GM20431 (cell line): ENCODE data around the gene ADPRM.

Experiments
- in situ Hi-C: fragments of 300-500 bp; cut with MseI, MboI; formaldehyde crosslinking; loops from one replicate; pipeline ENCODE4 v1.15.0; 2020; ENCODE audit warnings: low sequenced_read_pairs; ENCODE audit not compliant: unreplicated experiment

Gene ADPRM, protein sequence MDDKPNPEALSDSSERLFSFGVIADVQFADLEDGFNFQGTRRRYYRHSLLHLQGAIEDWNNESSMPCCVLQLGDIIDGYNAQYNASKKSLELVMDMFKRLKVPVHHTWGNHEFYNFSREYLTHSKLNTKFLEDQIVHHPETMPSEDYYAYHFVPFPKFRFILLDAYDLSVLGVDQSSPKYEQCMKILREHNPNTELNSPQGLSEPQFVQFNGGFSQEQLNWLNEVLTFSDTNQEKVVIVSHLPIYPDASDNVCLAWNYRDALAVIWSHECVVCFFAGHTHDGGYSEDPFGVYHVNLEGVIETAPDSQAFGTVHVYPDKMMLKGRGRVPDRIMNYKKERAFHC

DNA sequence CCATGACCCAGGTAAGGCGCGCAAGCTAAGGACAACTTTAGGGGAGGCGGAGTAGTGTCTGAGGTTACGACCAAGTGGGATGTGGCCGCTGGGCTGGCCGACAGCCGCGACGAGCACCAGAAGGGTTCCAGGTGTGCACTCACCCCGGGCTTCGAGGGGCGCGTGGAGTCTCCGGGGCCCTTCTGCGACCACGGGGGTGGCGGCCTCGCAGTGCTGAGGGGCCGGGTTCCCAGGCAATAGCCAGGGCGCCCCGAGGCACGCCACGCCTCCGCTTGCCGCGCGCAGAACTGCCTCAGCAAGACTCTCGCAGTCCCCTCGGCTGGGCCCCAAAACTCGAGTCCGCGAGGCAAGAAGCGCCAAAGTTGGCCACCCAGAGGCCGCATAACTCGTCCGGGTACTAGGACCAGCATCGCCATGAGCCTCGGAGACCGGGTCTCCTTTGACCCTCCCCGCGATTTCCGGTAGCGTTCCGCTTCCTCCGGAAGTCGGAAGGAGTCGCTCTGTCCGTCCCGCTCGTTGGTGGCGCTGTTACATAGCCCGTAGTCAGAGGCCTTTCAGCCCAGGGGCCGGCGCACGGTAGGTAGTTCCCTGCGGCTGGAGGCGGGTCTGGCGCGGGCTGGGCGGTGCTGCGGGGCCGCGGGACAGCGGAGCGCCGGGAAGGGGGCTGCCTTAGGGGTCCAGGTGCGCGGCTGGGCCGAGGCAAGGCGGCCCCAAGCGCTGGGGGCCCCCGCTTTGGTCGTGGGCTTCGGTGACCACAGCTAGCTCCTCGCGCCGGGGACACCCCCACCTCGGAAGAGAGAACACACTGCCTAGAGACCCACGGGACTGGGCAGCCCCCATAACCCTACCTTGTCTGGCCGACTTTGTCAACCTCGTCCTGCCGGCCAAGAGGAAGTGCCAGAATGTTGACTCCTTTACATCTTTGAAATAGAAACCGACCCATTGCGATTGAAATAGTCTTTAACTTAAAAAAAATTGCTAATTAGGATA, at the start of gene ADPRM, which contains the start of gene SCO1:
ADPRM (plus strand) TSS at position 503 of the 990 bp plus-strand sequence. CDS start 7,333 bp downstream, outside the sequence.
SCO1 (minus strand) TSS at position 442 of the 990 bp plus-strand sequence; CDS start at position 416, 26 bp downstream.
- in situ Hi-C loops = no loop called here

DNA sequence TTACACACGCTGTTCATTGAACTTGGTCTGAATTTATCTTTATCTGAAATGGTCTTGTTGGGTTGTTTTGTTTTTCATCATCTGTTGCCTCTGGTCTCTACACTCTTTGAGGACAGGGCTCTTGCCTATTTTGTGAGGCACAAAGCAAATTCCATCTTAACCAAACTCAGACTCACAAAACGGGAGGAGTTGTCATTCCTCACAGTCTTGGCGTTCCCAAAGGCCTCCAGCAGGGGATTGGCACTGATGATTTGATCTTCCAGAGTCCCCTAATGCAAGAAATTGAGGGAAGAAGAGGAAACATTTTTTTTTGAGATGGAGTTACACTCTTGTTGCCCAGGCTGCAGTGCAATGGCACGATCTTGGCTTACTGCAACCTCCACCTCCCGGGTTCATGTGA, 49.0 kb upstream of the ADPRM start:
- in situ Hi-C loops = no loop called here

DNA sequence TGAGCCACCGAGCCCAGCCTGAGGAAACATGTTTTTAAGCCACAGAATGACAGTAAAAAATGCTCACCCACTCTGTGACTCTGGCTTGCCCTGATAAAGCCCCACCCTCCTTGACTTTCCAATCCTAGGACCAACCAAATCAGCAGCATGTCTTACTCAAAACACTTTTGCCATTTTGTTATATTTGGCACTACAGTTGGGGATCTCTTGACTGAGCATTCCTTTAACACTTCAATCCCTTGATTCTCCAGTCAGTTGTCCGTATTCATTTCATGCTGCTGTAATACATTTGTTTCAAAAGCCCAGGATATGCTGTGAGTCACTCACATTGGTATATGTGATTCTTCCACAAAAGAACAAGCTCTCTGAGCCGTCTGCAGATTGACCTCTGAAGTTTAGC, 48.4 kb upstream of the ADPRM start:
- in situ Hi-C loops = no loop called here

DNA sequence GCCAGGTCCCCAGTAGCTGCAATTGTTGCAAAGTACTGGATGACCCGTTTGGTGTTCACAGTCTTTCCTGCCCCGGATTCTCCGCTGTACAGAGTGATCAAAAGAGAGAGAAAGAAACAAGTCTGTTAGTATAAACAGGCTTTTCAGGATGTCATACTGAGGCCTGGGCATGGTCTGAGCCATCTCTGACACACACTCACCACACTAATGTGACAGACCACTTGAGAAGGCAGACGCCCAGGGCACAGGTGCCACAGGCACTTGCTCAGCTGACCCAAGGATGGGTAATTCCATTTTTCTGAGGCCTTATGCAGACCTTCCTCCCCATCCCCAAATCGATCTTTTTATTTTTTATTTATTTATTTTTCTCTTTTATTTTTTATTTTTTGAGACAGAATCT, 47.8 kb upstream of the ADPRM start:
- in situ Hi-C loops = loop anchor here (10.0 kb wide), 1 partner anchor 185 kb away; the partner anchor contains the start of gene PIRT

DNA sequence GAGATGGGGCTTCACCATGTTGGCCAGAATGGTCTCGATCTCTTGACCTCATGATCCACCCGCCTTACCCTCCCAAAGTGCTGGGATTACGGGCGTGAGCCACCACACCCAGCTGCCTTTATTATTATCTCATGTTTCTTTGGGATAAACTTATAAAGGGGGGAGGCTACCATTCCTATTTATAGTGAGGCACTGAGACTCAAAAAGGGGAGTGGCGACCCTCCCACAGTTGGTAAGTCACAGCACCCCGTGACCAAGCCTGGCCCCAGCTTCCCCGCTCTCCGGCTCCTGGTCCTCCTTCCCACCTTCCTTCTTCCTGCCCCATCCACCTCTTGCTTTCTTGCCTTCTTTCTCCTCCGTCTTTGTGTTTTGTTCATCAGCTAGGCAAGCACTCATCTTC, 45.5 kb upstream of the ADPRM start:
- in situ Hi-C loops = loop anchor here (10.0 kb wide), 1 partner anchor 183 kb away; the partner anchor contains the start of gene PIRT

DNA sequence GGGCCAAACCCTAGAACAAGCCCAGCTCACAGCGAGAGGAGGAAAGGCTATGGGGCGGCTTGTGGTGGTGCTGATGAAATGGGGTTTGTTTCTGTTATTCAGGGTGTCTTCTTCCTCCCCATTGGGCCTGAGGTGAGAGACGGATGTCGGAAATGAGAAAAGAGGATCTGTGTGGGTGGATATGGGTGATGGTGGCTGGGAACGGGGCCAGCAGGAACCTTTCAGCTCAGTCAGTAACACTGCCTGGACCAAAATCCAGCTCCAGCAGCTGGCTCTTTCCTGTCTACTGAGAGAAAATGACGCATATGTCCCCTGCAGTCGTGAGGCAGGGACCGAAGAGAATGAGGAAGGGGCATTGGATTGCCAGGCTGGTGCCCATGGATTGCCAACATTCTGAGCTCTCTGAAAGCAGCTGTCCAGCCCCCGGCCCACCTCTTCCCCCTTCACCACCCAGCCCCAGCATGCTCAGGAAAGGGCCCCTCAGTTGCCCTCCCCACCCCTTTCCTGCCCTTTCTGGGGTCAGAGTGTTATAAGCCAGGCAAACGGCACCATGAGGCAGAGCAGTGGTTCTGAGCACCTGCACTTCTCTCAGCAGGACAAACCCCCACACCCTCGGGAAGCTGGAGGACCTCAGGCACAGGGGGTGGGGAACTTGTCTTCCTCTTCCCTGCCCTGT, 44.3 kb upstream of the ADPRM start:
- in situ Hi-C loops = loop anchor here (10.0 kb wide), 1 partner anchor 182 kb away; the partner anchor contains the start of gene PIRT

DNA sequence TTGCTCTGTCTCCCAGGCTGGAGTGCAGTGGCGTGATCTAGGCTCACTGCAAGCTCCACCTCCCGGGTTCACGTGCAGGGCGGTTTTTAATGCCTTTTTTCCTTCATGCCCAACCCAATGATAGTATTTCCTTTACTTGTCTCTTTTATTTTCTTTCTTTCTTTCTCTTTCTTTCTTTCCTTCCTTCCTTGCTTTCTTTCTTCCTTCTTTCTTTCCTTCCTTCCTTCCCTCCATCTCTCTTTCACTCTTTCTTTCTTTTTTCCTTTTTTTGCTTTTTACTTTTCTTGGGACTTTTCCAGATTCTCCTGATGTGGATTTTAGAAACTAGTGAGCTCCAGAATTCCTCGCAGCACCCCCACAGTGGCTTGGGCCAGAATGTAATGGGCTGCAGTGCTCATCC, 43.4 kb upstream of the ADPRM start:
- in situ Hi-C loops = loop anchor here (10.0 kb wide), 1 partner anchor 181 kb away; the partner anchor contains the start of gene PIRT

DNA sequence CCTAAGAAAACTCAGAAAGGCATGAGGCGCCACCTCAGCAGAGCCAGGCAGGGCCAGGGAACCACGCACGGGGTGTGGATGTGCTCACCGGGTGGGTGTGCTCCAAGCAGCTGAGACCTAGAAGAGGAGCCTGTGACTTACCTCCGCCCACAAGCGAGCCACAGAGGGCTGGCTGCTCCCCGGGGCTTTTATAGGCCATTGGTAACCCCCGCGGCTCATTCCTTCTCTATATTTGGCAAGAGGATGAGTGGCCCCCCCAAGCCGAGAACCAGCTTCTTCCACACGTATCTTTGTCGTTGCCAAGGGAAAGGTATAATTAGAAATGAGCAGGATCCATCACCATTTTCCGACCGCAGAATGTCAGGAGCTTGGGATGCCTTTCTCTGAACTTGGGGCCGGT, 40.2 kb upstream of the ADPRM start, which contains the start of gene MYH3:
MYH3 (minus strand) TSS at position 162 of the 400 bp plus-strand sequence. CDS start 2,245 bp downstream, outside the sequence.
- in situ Hi-C loops = loop anchor here (10.0 kb wide), 1 partner anchor 178 kb away; the partner anchor contains the start of gene PIRT

DNA sequence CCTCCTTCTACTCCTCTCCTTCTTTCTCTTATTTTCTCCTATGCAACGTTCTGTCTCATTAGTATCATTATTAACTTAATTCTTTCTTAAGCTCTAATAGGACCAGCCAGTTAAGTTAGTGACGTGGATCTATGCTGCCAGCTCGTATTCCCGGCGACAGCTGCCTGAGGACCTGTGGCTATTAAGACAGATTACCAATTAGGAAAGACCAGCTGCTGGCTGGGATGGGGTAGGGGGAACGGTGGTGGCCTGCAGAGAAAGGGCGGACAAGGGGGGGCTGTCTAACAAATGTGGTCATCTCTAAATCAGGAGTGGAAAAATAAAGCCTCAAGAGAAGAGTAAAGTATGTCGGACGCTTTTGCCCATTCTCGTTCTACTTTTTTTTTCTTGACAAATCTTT, 39.5 kb upstream of the ADPRM start:
- in situ Hi-C loops = loop anchor here (10.0 kb wide), 1 partner anchor 177 kb away; the partner anchor contains the start of gene PIRT

DNA sequence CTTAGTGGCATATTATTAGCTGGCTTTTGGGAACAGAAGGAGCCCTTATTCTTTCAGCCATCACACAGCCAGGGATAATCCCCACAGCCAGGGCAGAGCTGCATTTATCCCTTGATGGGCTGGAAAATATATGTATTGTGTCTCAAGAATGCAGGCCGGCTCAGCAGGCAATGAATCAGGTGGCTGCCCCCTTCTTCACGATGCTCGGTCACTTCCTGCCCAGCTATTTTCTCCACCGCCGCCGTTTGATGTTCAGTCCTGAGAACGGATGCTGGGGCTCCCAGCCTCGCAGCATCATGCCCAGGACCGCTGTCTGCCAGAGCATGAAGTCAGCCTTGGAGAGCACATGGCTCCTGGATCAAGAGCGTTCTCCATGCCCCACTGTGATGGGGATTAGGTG, 36.0 kb upstream of the ADPRM start:
- in situ Hi-C loops = no loop called here

DNA sequence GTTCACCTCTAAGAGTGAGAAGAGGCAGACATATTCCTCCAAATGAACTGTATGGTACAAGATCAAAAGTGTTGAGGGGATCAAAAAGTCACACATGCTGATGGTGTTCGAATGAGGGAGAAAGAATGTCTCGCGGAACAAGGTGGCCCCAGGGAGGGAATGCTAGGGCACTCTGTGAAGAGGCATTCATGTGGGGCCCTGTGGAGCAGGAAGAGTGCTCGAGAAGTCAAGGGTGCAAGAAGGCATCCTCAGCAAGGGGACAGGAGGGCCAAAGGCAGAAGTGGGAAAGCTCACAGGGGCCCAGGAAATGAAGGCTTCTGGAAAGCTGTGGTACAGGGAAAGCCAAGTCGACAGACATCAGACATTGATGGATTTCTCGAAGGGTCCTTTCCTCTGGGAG, 34.2 kb upstream of the ADPRM start:
- in situ Hi-C loops = no loop called here

DNA sequence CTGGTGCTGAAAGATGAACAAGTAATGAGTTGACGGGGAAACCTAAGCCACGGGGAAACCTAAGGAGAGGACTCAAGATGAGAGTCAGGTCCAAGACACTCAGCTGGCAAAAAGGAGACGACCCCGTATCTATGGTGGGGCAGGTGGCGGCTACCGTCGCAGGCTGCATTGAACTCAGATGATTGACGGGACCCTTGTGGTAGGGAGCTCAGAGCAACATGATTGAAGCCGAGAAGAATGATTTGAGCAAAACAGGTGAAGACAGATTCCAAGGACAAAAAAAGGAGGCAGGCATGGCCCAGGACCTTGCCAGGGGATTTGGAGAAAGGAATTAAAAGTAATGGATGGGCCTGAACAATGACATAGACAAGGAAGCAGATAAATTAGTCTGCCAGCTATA, 32.8 kb upstream of the ADPRM start:
- in situ Hi-C loops = no loop called here

DNA sequence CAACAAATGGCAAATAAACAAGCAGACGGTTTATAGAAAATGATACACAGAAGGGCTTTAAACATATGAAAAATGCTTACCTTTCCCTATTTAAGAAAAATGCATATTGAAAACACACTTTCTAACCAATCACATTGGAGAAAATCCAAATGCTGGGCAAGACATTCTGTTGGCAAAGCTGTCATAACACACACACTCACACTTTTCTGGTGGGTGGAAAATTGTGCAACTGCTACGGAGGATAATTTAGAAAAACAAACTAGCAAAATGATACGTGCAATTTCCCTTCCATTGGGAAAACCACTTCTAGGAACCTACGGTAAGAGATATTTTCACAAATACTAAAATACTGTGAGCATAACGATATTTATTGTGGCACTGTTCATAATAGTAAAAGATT, 30.5 kb upstream of the ADPRM start:
- in situ Hi-C loops = no loop called here

DNA sequence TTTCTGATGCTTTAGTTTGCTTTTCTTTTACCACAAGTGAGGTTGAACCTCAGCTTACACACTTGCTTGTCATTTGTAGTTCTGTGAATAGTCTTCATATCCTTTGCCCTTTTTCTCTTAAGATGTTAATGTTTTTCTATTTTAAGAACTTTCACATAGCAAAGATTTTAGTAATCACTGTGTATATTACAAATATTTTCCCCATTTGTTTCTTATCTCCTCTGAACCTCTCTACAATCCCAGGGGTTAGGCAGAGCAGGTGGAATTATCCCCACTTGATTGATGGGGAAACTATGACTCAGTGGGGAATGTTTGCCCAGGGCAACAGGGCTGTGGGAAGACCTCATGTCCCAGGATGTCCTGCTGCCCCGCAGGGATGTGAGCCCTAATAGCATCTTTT, 28.6 kb upstream of the ADPRM start:
- in situ Hi-C loops = no loop called here

DNA sequence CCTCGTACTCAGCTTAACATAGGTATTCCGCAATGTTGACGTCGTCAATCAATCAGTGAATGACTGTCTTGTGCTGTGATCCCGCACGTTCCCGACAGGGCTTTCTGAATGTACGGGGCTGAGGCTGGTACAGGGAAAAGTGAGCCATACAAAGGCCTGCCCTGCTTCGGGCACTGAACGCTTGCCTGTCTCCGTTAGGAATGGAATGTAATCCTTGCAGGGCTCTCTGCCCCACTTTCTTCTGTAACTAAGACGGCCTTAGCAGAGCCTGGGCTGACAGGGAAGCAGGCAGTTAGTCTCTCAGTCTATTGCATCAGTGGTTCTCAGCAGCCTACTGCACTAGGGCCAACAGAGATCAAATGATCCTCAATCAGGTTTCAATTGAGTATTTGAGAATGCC, 24.1 kb upstream of the ADPRM start:
- in situ Hi-C loops = no loop called here

DNA sequence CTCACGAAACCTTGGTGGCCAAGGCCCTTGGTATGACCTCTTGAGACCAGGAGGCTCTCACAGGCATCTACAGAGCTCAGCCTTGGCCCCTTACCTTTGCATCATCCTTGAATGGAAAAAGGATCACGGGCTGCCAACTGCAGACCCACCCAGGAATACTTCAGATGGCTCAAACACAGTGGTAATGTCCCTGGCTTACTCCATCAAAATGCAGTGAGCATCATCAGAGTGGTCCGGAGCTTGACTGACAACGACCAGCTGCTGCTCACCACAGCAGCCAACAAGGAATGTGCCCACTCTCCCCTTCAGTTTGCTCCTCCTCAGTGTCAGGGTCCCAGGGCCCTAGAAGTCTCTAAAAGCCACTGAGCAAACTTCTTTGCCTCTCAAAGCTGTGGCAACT, 22.7 kb upstream of the ADPRM start:
- in situ Hi-C loops = no loop called here

DNA sequence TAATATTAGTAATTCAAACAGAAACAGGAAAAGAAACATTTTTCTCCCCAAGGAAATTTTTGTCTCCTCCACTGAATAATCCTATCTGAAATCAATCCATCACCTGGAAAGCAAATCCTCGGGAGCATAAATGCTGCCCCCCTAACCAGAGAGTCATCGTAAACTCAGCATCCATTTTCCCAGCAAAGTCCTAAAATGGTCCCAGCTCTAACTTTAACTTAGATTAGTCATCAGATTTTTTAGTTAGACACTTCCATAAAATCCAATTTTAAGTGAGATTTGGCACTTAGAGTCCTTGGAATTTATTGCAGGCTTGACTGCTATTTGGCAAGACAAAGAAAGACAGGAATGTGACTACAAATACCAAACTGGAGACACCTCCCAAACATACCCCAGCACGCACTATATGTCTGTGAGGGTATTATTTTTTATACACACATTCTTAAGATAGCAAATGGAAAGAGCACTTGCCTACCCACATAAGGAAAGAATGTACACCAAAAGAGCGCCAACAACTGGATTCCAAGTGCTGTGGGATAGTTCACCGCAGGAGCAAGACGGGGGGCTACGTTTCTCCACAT, 15.4 kb upstream of the ADPRM start:
- in situ Hi-C loops = no loop called here

DNA sequence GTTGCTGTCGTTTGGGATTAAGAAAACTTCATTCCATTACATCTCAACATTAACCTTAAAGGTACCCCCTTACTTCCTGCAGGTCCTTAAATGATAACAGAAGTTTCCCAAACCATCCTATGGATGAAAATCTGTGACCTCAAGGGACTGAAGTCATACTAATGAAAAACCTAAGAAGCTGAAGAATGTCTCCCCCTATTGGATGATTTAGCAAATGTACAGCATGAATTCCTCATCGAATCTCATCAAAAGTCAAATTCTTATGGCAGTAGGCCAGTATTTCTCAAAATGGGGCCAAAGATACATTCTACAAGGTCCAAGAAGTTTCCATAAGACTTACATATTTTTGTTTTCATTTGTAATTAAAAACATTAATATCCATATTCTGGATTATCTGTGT, 13.5 kb upstream of the ADPRM start:
- in situ Hi-C loops = no loop called here

DNA sequence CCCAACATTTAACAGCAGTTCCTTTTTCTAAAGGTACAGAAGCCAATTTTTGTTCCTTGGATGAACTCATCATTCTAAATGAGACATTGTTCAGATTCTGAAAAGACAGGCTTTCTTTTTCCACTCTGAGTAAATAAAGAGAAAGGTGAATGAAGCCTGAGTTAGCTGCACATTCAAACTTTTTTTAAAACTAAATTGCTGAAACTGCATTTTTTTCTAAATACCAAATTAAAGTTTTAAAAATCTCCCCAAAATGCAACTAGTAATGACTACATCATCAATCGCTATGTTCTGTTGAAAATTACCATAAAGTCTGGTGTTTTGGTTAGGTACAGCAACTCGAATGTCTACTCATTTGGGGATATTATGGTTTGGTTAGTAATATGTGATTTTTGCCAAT, 9.9 kb upstream of the ADPRM start:
- in situ Hi-C loops = no loop called here
